Medulla oblongata (tissue), 1 donor: ENCODE results near the gene SERPINH1.

Experiments
- DNase-seq: peaks from one replicate; pipeline ENCODE4 v3.0.0-alpha.2; 2015; ENCODE audit errors: extremely low spot score

Gene SERPINH1

GRCh38 chr11:75554258-75555022, 7.6 kb upstream of the SERPINH1 start:
- peak; percentile 94 for DNase-seq

- DNase-seq = no peak
Observed at GRCh38 chr11:75555079-75555811, 6.8 kb upstream of the SERPINH1 start.

- DNase-seq = no peak
Observed at GRCh38 chr11:75556275-75556674, 5.8 kb upstream of the SERPINH1 start.

- DNase-seq = no peak
Observed at GRCh38 chr11:75557666-75558494, 4.2 kb upstream of the SERPINH1 start.

- peak; percentile 45 for DNase-seq
Observed at GRCh38 chr11:75558939-75559843, 2.9 kb upstream of the SERPINH1 start.

GRCh38 chr11:75560644-75561043, 1.4 kb upstream of the SERPINH1 start:
- no peak for DNase-seq

GRCh38 chr11:75561426-75562047, 516 bp upstream of the SERPINH1 start:
- DNase-seq = no peak

GRCh38 chr11:75562836-75563484, 907 bp downstream of the SERPINH1 start:
- DNase-seq = no peak

GRCh38 chr11:75563501-75563977, 1.5 kb downstream of the SERPINH1 start:
- DNase-seq = no peak

GRCh38 chr11:75563978-75564552, 2.0 kb downstream of the SERPINH1 start:
- DNase-seq = no peak

GRCh38 chr11:75565221-75565814, 3.3 kb downstream of the SERPINH1 start:
- DNase-seq = no peak

GRCh38 chr11:75565916-75566762, 4.1 kb downstream of the SERPINH1 start:
- no peak for DNase-seq

- no peak for DNase-seq
Observed at GRCh38 chr11:75566763-75567279, 4.8 kb downstream of the SERPINH1 start.

GRCh38 chr11:75567971-75568370, 5.9 kb downstream of the SERPINH1 start:
- DNase-seq = no peak

GRCh38 chr11:75568616-75569219, 6.7 kb downstream of the SERPINH1 start:
- no peak for DNase-seq

GRCh38 chr11:75570559-75571139, 8.6 kb downstream of the SERPINH1 start:
- no peak for DNase-seq

GRCh38 chr11:75571625-75572024, 9.6 kb downstream of the SERPINH1 start:
- DNase-seq = no peak
